GM19099 (cell line): ENCODE results near the gene GP1BB.

Experiments
- POLR2A ChIP-seq: IDR thresholded peaks from 3 replicates; pipeline ENCODE4 v1.6.1; 2011; ENCODE audit warnings: low read depth; ENCODE audit not compliant: insufficient read length; ENCODE audit errors: extremely low read depth

The GP1BB gene

DNA sequence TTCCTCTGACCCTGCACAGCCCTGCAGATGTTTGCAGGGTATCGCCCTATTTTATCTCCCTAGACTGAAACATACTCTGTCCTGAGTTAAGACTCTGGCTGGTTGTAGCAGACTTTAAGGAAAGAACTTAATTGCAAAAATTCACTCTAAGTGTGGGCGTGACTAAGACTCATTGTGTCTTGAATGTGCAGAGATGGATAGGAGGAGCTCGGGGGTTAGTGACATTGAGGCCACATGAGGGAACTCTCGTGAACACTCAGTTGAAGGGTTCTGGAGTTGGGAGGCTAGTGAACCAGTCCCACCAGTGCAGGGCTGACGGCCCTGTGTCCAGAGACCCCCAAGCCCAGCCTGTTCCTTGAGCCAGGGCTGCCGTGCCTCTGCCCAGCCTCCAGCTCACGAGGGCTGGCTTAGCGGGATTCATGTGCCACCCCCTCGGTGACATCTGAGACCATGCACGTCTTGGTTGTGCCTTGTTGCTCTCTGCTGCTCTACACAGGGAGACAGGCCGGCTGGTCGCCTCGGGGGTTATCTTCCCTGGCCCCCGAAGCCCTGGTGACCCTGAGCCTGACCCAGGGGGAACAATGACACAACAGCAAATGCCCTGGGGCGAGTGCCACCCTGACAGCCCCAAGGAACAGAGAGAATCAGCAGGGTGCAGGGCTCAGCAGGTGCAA, 25.8 kb downstream of the GP1BB start:
- TF ChIP-seq POLR2A = no peak

DNA sequence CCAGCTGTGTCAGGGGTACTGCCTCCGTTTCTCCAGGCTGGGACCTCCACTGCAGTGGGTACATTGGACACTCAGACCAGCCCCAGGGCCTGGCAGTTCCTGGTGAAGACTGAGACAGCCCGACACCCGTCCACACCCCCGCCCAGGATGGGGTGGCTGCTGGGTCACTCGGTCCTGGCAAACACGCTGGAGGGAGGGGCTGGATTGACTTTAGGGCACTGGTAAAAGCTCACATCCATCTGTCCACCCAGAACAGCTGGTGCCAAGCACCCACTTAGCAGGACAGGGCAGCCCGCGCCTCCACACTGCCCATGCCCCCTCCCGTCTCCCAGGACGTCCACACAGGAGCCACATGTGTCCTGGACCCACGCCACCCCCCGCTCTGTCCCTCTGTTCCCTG, 26.5 kb downstream of the GP1BB start:
- no peak for TF ChIP-seq POLR2A

- no peak for TF ChIP-seq POLR2A
Measured at GRCh38 chr22:19750507-19751490, 27.5 kb downstream of the GP1BB start.

DNA sequence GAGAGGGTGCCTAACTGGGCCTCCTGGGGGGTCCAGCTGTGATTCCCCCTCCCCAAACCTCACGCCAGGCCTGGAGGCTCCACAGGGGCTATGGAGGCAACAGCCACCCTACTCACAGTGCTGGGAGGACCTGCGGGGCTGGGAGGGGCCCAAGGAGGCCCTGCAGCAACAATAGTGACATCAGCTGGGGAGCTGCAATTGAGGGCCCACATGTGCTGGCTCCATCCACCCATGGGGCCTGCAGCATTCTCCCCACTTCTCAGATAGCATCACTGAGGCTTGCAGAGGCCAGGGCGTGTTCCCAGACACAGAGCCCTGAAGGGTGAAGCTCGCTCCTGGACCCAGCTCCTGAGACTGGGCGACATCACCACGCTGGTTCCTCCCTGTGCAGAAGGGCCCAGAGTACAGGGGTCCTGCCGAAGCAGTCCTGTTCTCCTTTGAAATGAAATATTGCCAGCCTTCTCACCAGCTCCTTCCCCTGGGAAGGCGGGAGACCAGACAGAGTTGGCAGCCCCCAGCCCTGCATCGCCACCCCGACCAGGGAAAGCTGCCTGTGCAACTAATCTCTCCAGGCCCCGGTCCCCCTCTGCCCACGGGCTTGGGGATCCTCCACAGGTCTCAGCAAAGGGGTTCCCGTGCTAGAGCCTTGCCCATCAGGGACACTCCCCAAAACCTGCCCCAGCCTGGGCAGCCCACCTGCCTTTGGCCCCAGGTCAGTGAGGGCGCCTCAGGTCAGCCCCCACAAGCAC, 28.3 kb downstream of the GP1BB start:
- no peak for TF ChIP-seq POLR2A

GRCh38 chr22:19753090-19753842, 29.9 kb downstream of the GP1BB start:
- TF ChIP-seq POLR2A = no peak

DNA sequence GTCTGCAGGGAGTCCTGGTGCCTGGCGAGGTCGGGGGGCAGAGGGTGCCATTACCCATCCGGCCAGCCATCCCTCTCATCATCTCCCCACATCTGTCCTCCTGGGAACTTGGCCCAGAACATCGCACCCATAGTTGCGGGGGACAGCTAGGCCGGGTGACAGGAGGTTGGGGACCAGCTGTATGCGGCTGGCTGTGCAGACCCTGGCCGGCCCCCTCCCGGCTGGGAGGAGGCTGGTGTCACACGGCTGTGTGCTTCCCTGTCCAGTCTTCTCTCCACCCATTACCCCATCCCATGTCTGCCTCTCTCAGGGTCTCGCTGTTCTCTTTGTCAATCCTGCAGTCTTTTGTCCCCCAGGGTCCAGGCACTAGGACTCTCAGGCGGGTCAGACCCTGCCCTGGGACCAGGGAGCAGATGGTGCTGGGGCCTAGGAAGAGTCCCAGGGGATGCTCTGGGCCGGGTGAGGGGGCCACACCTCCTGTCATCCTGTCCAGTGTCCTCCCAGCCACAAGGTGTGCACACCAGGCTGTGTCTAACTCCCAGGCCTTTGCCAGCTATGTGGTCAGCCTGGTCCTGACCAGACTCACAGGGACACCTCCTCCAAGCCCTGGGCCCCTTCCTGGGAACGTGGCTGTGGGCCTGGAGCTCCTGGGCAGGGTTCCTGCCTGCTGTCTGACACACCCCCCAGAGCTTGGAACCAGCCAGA, 30.8 kb downstream of the GP1BB start:
- TF ChIP-seq POLR2A = no peak

DNA sequence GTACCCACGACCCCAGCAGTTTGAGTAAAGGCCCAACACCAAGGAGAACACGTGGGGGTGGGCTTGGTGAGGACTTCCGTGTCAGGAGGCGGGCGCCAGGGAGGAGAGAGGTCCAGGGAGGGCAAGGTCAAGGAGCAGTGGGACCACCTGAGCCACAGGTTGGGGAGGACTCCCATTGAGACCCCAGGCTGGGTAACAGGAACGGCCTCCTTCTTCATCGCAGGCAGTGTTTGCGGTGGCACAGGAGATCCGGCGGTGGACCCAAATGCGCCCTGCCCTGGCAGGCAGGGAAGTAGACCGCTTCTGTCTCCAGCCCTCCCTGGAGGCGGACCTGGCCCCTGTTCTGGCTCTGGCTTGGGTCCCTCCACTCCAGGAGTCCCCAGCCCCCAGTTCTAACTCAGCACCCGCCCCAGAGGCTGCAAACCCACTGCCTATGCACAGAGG, 31.4 kb downstream of the GP1BB start:
- TF ChIP-seq POLR2A = no peak

DNA sequence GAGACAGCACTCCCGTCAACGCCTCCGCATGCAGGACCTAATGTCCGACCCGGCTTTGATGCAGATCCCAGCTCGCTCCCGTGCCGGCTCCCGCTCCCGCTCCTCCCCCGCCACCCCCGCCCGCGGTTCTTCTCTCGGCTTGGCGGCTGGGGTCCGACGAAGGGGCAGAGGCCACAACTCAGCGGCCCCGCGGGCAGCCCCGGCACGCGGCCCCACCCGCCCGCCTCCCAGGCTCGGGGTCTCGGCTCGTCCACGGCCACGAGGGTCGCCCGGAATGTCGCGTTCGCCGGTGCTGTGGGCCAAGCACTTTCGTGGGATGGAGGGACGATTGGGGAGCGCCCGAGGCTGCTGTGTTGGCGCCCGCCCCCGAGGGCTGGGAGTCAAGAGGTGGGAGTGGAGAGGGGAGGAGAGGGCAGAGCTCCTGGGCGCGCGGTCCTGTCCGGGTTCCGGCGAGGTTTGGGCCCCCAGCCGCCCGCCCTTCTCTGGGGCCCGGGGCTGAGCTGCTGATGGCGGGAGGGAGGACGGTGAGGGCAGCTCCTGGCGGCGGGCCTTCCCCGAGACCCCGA, 31.9 kb downstream of the GP1BB start:
- no peak for TF ChIP-seq POLR2A

DNA sequence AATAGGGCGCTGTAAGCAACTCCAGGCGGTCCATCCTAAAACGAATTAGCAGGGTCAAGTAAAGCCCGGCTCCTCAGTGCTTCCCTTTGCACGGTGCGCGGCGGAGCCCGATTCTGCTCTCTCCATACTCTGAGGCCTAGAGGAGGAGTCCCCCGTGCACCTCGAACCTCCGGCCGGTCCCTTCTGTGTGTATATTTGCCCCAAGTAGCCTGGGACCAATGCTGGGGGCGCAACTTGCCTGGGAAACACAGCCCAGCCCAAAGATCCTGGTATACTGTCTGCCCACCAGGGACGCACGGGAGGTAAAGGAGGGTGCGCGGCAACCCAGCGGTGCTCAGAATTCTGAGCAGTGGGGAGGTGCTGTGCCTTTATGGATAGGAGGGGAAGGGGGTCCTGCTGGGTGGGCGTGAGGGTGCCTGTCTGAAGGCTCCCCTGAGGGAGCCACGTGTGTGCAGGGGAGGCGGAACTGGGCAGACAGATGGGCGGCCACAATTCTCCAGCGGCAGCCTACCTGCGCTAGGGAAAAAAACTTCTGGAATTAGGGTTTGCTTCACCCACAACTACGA, 32.5 kb downstream of the GP1BB start:
- no peak for TF ChIP-seq POLR2A

DNA sequence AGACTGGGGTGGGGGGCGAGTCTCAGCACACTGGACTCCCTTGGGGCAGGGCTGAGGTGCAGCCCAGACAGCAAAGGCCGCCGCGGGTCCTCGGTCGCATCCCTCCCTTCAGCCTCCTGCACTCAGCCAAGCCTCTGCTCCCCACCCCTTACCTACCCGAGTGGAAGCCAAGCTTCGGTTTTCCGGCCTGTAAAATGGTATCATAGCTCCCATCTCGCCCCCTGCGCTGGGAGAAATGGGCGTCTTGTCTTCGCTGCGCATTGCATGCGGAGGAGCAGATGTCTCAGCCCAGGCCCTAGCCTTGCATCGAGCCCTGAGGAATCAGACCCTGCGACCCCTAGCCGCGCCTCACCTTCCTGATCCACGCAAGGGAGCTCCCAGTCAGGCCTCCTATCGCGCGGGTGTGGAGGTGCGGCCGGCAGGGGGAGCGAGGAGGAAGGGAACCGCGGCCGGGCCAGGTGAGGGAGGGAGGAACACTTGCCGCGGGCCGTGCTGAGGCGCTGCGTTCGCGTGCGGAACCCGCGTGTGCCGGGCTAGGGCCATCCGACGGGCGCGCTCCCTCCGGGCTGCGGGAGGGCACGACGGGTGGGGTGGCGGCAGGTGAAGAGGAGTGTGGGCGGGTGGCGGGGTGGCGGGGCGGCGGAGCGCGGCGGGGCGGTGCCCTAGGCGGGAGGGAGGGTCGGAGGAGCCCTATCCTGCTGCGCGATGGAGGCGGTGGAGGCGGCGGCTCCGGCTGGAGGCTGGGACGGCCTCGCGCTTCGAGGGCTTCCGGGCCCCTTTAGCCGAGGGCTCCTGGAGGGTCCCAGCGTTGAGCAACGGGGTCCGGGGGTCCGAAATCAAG, 33.2 kb downstream of the GP1BB start:
- no peak for TF ChIP-seq POLR2A

- no peak for TF ChIP-seq POLR2A
Measured at GRCh38 chr22:19757140-19757984, 34.0 kb downstream of the GP1BB start.

- no peak for TF ChIP-seq POLR2A
Measured at GRCh38 chr22:19757985-19758895, 34.9 kb downstream of the GP1BB start.
